ENCODE results near the gene PPP4C.

The PPP4C gene

DNA sequence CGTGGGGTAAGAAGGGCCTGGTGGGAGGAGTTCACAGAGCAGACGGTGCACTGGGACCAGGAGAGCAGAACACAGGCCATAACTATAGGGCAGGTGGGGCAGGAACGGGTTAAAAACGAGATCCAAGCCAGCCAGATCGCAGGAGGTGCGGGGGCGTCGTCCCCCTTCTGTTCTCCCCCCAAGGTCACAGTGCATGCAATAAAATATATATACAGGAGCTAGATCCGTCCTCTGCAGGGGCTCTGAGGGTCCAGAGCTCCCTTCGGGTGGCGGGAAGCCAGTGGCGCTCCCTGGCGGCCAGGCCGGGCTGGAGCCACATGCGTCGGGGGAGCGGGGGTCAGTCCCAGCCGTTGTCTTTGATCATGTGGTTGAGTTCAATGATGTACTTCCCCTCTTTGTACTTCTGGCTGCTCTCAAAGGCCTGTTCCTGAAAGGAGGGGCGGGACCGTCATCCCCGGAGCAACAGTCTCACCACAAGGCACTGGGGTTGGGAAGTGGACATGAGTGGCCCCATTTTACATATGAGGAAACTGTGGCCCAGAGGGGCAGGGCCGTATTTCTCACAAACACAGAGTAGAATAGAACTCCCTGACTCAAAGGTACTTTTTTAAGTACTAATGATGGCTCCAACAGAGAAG lies 16.7 kb downstream of the PPP4C start:
- Histone ChIP-seq H3K27ac (ENCODE audit: low read depth, low read length) (peak overlapping the region; percentile 93), H3K27me3 (ENCODE audit: control insufficient read depth in 1 of 2, insufficient read depth in 2 of 2, low read length in 2 of 2) (no peaks in the 10 kb centered on the region), H3K9ac (ENCODE audit: low read length) (peak overlapping the region; percentile 5), H3K4me3 (ENCODE audit: low read depth in 1 of 2, low read length in 2 of 2) (peak overlapping the region; percentile 49 to 73), H3K4me1 (ENCODE audit: insufficient read depth, low read length) (peaks cover 25% of the 10 kb centered on the region), H3K9me3 (ENCODE audit: low read length) (no peaks in the 10 kb centered on the region), H3K36me3 (ENCODE audit: insufficient read depth, low read length) (peaks cover 14% of the 10 kb centered on the region)

DNA sequence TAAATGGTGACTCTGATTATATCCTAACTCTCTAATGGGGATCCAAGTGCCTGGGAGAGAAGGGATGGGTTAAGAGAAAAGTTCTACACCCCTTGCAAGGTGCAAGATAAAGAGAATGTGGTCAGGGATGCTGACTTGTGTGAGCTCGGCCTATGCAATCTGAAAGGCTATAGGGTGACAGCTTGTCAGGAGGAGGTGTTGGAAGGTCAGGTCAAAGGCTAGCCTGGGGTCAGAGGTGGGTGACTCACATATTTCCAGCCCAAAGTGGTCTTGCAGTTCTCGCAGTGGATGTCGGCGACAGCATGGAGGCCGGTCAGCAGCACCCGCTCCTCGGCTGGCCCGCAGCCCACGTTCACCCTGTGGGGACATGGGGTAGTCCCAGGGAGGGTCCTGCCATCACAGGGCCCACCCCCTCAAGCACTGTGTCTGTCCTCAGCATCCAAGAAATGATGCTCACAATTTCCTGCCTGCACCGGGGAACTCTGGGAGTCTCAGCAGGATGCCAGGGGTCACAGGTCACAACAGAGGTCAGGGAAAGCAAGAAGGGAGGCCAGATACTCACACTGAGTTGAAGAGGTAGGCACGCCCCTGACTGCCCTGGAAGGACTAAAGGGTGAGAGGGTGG lies 18.9 kb downstream of the PPP4C start:
- H3K27ac ChIP-seq (ENCODE audit: low read depth, low read length), result peak overlapping the region; percentile 93
- H3K9ac ChIP-seq (ENCODE audit: low read length), result peak overlapping the region; percentile 82
- H3K4me1 ChIP-seq (ENCODE audit: insufficient read depth, low read length), result peaks cover 25% of the 10 kb centered on the region

DNA sequence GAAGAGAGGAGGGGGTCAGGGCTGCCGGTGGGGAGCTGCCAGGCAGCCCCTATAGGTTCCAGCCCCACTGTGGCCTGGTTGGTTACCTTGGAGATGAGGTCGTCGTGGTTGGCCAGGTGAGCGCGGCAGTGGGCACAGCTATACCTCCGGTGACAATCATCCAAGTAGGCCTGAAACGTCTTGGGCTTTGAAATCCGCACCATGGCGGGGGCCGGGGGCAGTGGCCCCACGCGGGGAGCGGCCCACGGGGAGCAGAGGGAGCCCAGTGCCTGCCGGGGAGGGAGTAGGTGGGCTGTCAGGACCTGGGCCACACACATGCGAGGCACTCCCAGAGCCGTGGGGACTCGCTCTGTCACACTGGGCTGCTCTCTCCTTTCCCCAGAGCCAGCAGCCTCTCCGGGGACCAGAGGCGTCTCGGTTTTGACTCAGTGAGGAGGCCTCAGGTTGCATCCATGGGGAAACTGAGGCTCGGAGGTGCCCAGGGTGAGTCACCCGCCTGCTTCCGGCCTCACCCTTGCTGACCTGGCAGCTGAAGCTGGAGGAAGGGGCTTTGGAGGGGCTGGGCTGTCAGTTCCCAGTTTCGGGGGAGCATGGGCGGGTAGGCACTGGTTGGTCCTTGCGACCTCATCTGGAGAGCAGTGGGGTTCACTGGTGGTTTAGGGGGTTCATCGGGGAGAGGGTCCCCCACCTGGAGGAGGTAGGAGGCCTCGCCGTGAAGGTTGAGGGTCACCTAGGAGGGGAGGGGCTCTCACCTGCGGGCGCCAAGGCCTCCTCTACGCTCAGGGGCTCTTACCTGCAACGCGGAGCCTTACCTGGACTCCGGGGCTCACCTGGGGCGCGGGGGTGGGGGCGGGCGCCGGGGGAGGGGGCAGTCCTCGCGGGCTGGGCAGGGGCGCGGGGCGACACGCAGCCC lies 19.6 kb downstream of the PPP4C start:
- Histone ChIP-seq H3K27ac (ENCODE audit: low read depth, low read length) (peak overlapping the region; percentile 93), H3K9ac (ENCODE audit: low read length) (peak overlapping the region; percentile 82), H3K27me3 (ENCODE audit: control insufficient read depth in 1 of 2, insufficient read depth in 2 of 2, low read length in 2 of 2) (no peaks in the 10 kb centered on the region), H3K4me1 (ENCODE audit: insufficient read depth, low read length) (peaks cover 25% of the 10 kb centered on the region), H3K9me3 (ENCODE audit: low read length) (no peaks in the 10 kb centered on the region), H3K4me3 (ENCODE audit: low read depth in 1 of 2, low read length in 2 of 2) (peak overlapping the region; percentile 75 to 93), H3K36me3 (ENCODE audit: insufficient read depth, low read length) (peaks cover 14% of the 10 kb centered on the region)

More for the DNA sequence above, 18.9 kb downstream of the PPP4C start:
- H3K4me3 ChIP-seq (ENCODE audit: low read depth in 1 of 2, low read length in 2 of 2), result peak overlapping the region; percentile 75 to 93
- H3K27me3 ChIP-seq (ENCODE audit: control insufficient read depth in 1 of 2, insufficient read depth in 2 of 2, low read length in 2 of 2), result no peaks in the 10 kb centered on the region
- no peaks in the 10 kb centered on the region for H3K9me3 ChIP-seq (ENCODE audit: low read length)
- peaks cover 14% of the 10 kb centered on the region for H3K36me3 ChIP-seq (ENCODE audit: insufficient read depth, low read length)

DNA sequence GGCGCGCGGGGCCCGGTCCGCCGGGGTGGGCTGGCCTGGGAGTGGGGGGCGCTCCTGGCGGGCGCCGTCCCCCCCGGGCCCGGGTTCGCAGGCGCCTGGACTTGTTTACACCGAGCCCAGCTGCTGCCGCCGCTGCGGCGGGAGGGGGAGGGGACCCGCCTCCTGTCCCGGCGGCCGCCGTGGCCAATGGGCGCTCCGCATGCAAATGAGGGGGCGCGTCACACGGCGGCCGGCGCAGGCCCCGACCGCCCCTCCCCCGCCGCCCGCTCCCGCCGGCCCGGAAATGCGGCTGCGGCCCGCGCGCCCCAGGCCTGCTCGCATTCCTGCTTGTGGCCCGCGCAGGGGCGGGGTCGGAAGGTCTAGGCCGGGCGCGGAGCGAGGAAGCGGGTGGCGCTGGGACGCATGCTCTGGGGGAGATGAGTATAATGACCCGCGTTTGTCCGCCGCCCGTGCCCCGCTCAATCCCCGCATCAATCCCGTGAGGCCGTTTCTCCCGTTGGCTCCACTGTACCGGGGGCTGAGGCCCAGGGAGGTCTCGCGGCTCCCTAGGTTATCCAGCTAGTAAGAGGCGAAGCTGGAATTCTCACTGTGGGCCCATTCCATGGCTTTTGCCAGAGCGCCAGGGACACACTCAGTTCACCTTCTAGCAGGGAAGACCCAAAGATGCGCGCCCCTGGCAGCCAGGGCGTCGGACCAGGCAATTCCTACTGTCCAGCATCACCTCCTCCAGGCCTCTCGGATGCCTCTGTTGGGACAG lies 20.5 kb downstream of the PPP4C start, which contains the start of gene YPEL3:
Gene YPEL3, minus strand, starts transcription at position 109 of the 757 bp plus-strand sequence. CDS start 731 bp downstream, outside the sequence.
- Histone ChIP-seq H3K4me3 (ENCODE audit: low read depth in 1 of 2, low read length in 2 of 2) (peak within 1 kb of the TSS; percentile 75 to 93), H3K36me3 (ENCODE audit: insufficient read depth, low read length) (peaks cover 14% of the 10 kb centered on the region), H3K27me3 (ENCODE audit: control insufficient read depth in 1 of 2, insufficient read depth in 2 of 2, low read length in 2 of 2) (no peaks in the 10 kb centered on the region), H3K9me3 (ENCODE audit: low read length) (no peaks in the 10 kb centered on the region), H3K4me1 (ENCODE audit: insufficient read depth, low read length) (peaks cover 25% of the 10 kb centered on the region), H3K9ac (ENCODE audit: low read length) (peak within 1 kb of the TSS; percentile 82), H3K27ac (ENCODE audit: low read depth, low read length) (peak within 1 kb of the TSS; percentile 95)

DNA sequence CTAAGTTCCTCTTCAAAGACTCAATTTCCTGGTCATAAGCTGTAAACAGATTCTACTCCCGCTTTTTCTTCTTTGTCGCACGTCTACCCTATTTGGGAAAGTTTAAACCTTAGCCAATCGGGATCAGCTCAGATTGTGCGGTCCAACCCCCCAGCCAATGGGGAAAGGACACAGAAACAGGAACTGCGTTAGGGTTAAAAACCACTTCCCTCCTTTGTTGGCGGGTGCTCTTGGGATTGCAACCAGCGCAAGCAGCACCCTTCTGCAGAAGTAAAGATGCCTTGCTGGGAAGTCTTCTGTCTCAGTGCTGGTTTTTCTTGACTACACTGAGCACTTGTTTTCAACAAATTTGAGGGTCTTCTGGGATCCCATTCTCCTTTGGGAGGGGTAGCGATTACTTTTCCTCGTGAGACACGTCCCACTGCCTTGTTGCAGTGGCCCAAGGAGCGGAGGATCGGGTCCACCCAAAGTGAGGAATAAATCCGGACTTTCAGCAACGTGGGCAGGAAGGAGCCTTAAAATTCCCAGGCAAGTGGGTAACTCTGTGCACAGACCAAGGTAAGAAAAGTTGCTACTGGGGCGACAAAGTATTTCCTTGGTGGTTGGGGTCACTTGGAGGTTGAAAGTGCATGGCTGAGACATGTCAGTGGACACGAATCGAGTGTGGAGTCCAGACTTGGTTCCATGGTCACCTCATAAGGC lies 21.2 kb downstream of the PPP4C start:
- Histone ChIP-seq H3K27ac (ENCODE audit: low read depth, low read length) (peak overlapping the region; percentile 95), H3K9me3 (ENCODE audit: low read length) (no peaks in the 10 kb centered on the region), H3K36me3 (ENCODE audit: insufficient read depth, low read length) (peaks cover 14% of the 10 kb centered on the region), H3K9ac (ENCODE audit: low read length) (peak overlapping the region; percentile 76), H3K4me3 (ENCODE audit: low read depth in 1 of 2, low read length in 2 of 2) (peak overlapping the region; percentile 47 to 67), H3K27me3 (ENCODE audit: control insufficient read depth in 1 of 2, insufficient read depth in 2 of 2, low read length in 2 of 2) (no peaks in the 10 kb centered on the region), H3K4me1 (ENCODE audit: insufficient read depth, low read length) (peaks cover 25% of the 10 kb centered on the region)

DNA sequence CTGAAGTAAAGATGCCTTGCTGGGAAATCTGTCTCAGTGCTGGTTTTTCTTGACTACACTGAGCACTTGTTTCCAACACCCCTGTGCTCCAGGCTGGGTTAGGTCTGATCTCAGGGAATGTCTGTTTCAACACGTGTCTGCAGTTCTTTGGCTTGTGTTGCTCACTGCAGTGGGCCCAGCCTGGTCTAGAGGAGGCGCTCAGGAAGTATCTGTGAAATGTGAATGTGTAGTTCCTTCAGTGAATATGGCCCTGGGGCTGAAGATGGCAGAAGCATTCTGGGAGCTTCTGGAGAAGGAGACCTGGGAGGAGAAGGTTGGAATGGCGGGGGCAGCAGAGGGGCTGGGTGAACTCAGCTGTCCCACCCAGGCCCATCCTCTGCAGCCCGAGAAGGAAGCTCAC lies 28.3 kb downstream of the PPP4C start:
- H3K4me3 ChIP-seq (ENCODE audit: low read depth in 1 of 2, low read length in 2 of 2), result no peak overlapping the region
- no peaks in the 10 kb centered on the region for H3K27me3 ChIP-seq (ENCODE audit: control insufficient read depth in 1 of 2, insufficient read depth in 2 of 2, low read length in 2 of 2)
- no peak overlapping the region for H3K9ac ChIP-seq (ENCODE audit: low read length)
- no peaks in the 10 kb centered on the region for H3K9me3 ChIP-seq (ENCODE audit: low read length)
- H3K36me3 ChIP-seq (ENCODE audit: insufficient read depth, low read length), result peaks cover 21% of the 10 kb centered on the region
- H3K4me1 ChIP-seq (ENCODE audit: insufficient read depth, low read length), result no peaks in the 10 kb centered on the region
- H3K27ac ChIP-seq (ENCODE audit: low read depth, low read length), result no peak overlapping the region

DNA sequence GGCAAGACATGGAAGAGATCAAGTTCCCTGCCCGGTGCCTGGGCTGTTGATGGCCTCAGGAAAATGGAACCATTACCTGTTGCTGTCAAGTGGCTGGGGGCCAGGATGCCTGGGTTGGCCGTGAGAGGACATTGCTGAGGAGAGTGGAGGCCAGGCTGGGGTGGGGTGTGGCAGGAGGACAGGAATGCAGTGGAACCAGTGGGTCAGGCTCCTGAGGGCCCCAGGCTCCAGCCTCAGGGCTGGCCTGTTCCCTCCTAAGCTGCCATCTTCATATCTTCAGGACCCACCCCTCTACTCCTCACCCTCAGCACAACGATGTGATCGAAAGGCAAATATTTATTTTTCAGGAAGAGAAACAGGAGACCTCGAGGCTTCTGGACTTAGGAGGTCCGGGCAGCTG lies 28.7 kb downstream of the PPP4C start:
- Histone ChIP-seq H3K9ac (ENCODE audit: low read length) (no peak overlapping the region), H3K36me3 (ENCODE audit: insufficient read depth, low read length) (peaks cover 21% of the 10 kb centered on the region), H3K4me1 (ENCODE audit: insufficient read depth, low read length) (no peaks in the 10 kb centered on the region), H3K9me3 (ENCODE audit: low read length) (no peaks in the 10 kb centered on the region), H3K27me3 (ENCODE audit: control insufficient read depth in 1 of 2, insufficient read depth in 2 of 2, low read length in 2 of 2) (no peaks in the 10 kb centered on the region), H3K4me3 (ENCODE audit: low read depth in 1 of 2, low read length in 2 of 2) (no peak overlapping the region), H3K27ac (ENCODE audit: low read depth, low read length) (no peak overlapping the region)

DNA sequence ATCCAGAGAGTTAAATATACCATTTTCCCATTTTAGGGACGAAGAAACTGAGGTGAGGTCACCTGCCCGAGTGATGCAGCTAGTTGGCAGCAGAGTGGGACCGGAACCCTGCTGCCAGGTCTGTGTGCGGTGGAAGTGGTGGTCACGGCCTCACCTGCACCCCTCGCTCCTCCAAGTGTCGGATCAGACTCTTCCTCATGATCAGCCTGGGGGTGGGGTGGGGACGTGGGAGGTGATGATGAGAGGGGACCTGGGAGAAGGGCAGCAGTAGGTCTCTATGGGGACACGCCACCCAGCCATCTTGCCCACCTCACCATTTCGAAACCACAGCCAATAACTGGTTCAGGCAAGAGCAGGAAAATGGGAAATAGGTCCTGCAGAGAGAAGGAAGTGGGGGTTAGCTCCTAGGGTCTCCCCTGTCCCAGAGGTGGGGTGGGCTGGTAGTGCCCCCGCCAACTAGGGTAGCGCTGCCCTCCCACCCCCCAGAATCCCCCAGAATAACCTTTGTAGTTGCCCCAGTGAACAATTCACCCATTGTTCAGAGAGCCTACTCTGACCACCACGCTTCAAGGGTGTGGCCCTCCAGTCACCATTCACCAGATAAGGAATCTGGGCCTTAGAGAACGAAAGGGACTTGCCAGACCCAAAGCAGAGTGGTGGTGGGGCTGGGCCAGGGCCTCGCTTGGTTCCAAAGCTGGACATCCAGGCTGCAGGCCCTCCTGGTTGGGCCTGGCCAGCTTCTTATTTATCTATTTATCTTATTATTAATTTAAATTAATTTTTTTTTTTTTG lies 32.5 kb downstream of the PPP4C start:
- peaks cover 1% of the 10 kb centered on the region for H3K4me1 ChIP-seq (ENCODE audit: insufficient read depth, low read length)
- H3K4me3 ChIP-seq (ENCODE audit: low read depth in 1 of 2, low read length in 2 of 2), result no peak overlapping the region
- H3K36me3 ChIP-seq (ENCODE audit: insufficient read depth, low read length), result peaks cover 35% of the 10 kb centered on the region
- H3K9ac ChIP-seq (ENCODE audit: low read length), result no peak overlapping the region
- H3K9me3 ChIP-seq (ENCODE audit: low read length), result no peaks in the 10 kb centered on the region
- no peak overlapping the region for H3K27ac ChIP-seq (ENCODE audit: low read depth, low read length)
- H3K27me3 ChIP-seq (ENCODE audit: control insufficient read depth in 1 of 2, insufficient read depth in 2 of 2, low read length in 2 of 2), result no peaks in the 10 kb centered on the region

DNA sequence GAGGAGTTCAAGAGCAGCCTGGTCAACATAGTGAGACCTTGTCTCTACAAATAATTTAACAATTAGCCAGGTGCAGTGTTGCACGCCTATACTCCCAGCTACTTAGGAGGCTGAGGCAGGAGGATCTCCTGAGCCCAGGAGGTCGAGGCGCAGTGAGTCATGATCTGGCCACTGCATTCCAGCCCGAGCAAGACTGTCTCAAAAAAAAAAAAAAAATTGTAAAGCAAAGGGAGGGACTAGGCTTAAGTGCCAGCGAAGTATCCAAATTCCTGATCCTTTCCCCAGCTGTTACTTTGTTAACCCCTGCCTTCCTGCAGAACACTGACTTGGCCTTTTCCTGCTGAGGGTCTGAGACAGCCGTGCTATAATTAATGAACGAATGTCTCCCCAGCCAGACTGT lies 34.9 kb downstream of the PPP4C start:
- Histone ChIP-seq H3K9ac (ENCODE audit: low read length) (no peak overlapping the region), H3K27me3 (ENCODE audit: control insufficient read depth in 1 of 2, insufficient read depth in 2 of 2, low read length in 2 of 2) (no peaks in the 10 kb centered on the region), H3K27ac (ENCODE audit: low read depth, low read length) (no peak overlapping the region), H3K4me1 (ENCODE audit: insufficient read depth, low read length) (peaks cover 5% of the 10 kb centered on the region), H3K9me3 (ENCODE audit: low read length) (no peaks in the 10 kb centered on the region), H3K36me3 (ENCODE audit: insufficient read depth, low read length) (peaks cover 39% of the 10 kb centered on the region), H3K4me3 (ENCODE audit: low read depth in 1 of 2, low read length in 2 of 2) (no peak overlapping the region)
